Measurements from ENCODE around the gene SLC44A1.

The SLC44A1 gene

GRCh38 chr9:105226055-105226454 is 18.4 kb upstream of the SLC44A1 start:
- no peak for ATAC-seq
- Mint-ChIP-seq H3K4me1 (no peaks in the 10 kb centered on the region), H3K27ac (no peak overlapping the region), H3K9me3 (peaks cover 19% of the 10 kb centered on the region), H3K27me3 (peaks cover 6% of the 10 kb centered on the region), H3K4me3 (no peak overlapping the region), H3K36me3 (ENCODE audit: low read depth) (peaks cover 12% of the 10 kb centered on the region)
- DNase-seq = no peak

GRCh38 chr9:105232207-105232606 is 12.2 kb upstream of the SLC44A1 start:
- no peaks in the 10 kb centered on the region for H3K36me3 Mint-ChIP-seq (ENCODE audit: low read depth)
- H3K27ac Mint-ChIP-seq = no peak overlapping the region
- no peaks in the 10 kb centered on the region for H3K9me3 Mint-ChIP-seq
- H3K4me3 Mint-ChIP-seq = no peak overlapping the region
- no peaks in the 10 kb centered on the region for H3K4me1 Mint-ChIP-seq
- ATAC-seq (no peak), DNase-seq (no peak)
- peaks cover 2% of the 10 kb centered on the region for H3K27me3 Mint-ChIP-seq

- H3K27ac Mint-ChIP-seq = no peak overlapping the region
- no peaks in the 10 kb centered on the region for H3K36me3 Mint-ChIP-seq (ENCODE audit: low read depth)
- H3K27me3 Mint-ChIP-seq = peaks cover 2% of the 10 kb centered on the region
- DNase-seq (no peak), ATAC-seq (no peak)
- H3K4me1 Mint-ChIP-seq = no peaks in the 10 kb centered on the region
- H3K4me3 Mint-ChIP-seq = no peak overlapping the region
- no peaks in the 10 kb centered on the region for H3K9me3 Mint-ChIP-seq
Measured at GRCh38 chr9:105233873-105234272, 10.6 kb upstream of the SLC44A1 start.

DNA sequence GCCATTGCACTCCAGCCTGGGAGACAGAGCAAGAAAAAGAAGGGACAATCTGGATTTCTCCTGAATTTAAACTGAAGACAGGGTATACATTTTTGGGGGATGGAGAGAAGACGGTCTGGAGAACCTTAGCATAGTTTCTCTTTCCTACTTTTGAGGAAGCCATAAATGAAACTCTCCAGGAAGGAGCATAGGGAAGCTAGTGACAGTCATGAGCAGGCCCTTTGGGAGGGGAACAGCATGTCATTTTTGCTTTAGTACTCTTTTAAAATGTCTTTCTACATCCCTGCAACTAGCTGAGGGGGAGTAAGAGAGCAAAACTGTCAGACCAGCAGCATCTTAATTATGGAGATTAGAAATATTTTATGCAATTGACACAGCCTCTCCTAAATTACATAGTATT is 8.2 kb upstream of the SLC44A1 start:
- Mint-ChIP-seq H3K4me3 (no peak overlapping the region), H3K4me1 (no peaks in the 10 kb centered on the region), H3K27me3 (peaks cover 8% of the 10 kb centered on the region), H3K36me3 (ENCODE audit: low read depth) (no peaks in the 10 kb centered on the region), H3K9me3 (no peaks in the 10 kb centered on the region), H3K27ac (no peak overlapping the region)
- DNase-seq (no peak), ATAC-seq (no peak)

DNA sequence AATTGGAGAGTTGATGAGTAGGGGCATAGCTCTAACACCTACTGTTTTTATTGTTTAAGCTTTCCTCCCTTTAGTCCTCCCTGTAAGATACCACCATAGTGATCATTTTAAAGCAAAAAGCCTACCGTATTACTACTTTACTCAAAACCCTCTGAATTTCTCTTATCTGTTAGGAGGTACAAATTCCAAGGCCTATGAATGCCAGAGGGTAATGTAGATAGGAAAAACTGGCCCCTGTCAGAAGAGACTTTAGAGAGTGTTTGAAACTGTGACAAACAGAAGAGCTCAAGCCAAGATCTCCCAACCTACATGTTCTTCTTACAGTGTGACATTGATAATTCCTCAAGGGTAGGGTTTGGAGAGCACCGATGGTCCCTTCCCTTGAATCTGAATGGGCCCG is 7.2 kb upstream of the SLC44A1 start:
- no peaks in the 10 kb centered on the region for H3K9me3 Mint-ChIP-seq

GRCh38 chr9:105238302-105238701 is 6.1 kb upstream of the SLC44A1 start:
- H3K27me3 Mint-ChIP-seq = peaks cover 20% of the 10 kb centered on the region
- ATAC-seq = no peak
- no peak overlapping the region for H3K27ac Mint-ChIP-seq
- DNase-seq = no peak
- H3K4me3 Mint-ChIP-seq = no peak overlapping the region
- H3K4me1 Mint-ChIP-seq = peaks cover 6% of the 10 kb centered on the region
- H3K36me3 Mint-ChIP-seq (ENCODE audit: low read depth) = no peaks in the 10 kb centered on the region
- no peaks in the 10 kb centered on the region for H3K9me3 Mint-ChIP-seq

More for the DNA sequence above, 7.2 kb upstream of the SLC44A1 start:
- Mint-ChIP-seq H3K4me1 (no peaks in the 10 kb centered on the region), H3K27me3 (peaks cover 15% of the 10 kb centered on the region), H3K4me3 (no peak overlapping the region), H3K27ac (no peak overlapping the region), H3K36me3 (ENCODE audit: low read depth) (no peaks in the 10 kb centered on the region)
- no peak for ATAC-seq
- no peak for DNase-seq

- Mint-ChIP-seq H3K27ac (no peak overlapping the region), H3K36me3 (ENCODE audit: low read depth) (no peaks in the 10 kb centered on the region), H3K9me3 (no peaks in the 10 kb centered on the region), H3K4me1 (peaks cover 21% of the 10 kb centered on the region), H3K27me3 (peaks cover 21% of the 10 kb centered on the region), H3K4me3 (no peak overlapping the region)
- DNase-seq (no peak), ATAC-seq (no peak)
Measured at GRCh38 chr9:105241356-105242043, 3.0 kb upstream of the SLC44A1 start.

- Mint-ChIP-seq H3K27ac (no peak overlapping the region), H3K4me1 (peaks cover 21% of the 10 kb centered on the region), H3K4me3 (no peak overlapping the region), H3K27me3 (peaks cover 21% of the 10 kb centered on the region), H3K9me3 (no peaks in the 10 kb centered on the region), H3K36me3 (ENCODE audit: low read depth) (no peaks in the 10 kb centered on the region)
- DNase-seq = no peak
- no peak for ATAC-seq
Measured at GRCh38 chr9:105242062-105242461, 2.4 kb upstream of the SLC44A1 start.

- H3K9me3 Mint-ChIP-seq = no peaks in the 10 kb centered on the region
- H3K36me3 Mint-ChIP-seq (ENCODE audit: low read depth) = no peaks in the 10 kb centered on the region
- no peak overlapping the region for H3K4me3 Mint-ChIP-seq
- DNase-seq (no peak), ATAC-seq (no peak)
- H3K4me1 Mint-ChIP-seq = peaks cover 21% of the 10 kb centered on the region
- H3K27ac Mint-ChIP-seq = no peak overlapping the region
- peaks cover 21% of the 10 kb centered on the region for H3K27me3 Mint-ChIP-seq
Measured at GRCh38 chr9:105242557-105242956, 1.9 kb upstream of the SLC44A1 start.

GRCh38 chr9:105243015-105243686 is 1.3 kb upstream of the SLC44A1 start:
- Mint-ChIP-seq H3K27ac (no peak overlapping the region), H3K9me3 (no peaks in the 10 kb centered on the region), H3K4me1 (peaks cover 21% of the 10 kb centered on the region), H3K27me3 (peaks cover 21% of the 10 kb centered on the region), H3K4me3 (no peak overlapping the region), H3K36me3 (ENCODE audit: low read depth) (no peaks in the 10 kb centered on the region)
- no peak for ATAC-seq
- no peak for DNase-seq

DNA sequence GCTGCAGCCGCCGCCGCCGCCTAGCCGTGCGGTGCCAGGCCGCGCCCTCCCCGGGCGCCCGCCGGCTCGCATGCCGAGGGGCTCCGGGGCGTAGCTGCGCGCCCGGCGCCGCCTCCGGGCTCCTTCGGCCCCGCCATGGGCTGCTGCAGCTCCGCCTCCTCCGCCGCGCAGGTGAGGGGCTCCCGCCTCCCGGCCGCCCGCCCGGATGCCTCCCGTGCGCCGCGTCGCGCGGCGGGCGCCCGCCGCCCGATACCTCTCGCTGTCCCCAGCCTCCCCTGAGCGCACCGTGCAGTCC is 230 bp downstream of the SLC44A1 start:
- H3K4me1 Mint-ChIP-seq = peaks cover 21% of the 10 kb centered on the region
- DNase-seq (no peak), ATAC-seq (peak; percentile 62)
- H3K4me3 Mint-ChIP-seq = peak overlapping the region; percentile 85
- no peak overlapping the region for H3K27ac Mint-ChIP-seq
- H3K36me3 Mint-ChIP-seq (ENCODE audit: low read depth) = no peaks in the 10 kb centered on the region
- H3K27me3 Mint-ChIP-seq = peaks cover 14% of the 10 kb centered on the region
- no peaks in the 10 kb centered on the region for H3K9me3 Mint-ChIP-seq

- peaks cover 14% of the 10 kb centered on the region for H3K27me3 Mint-ChIP-seq
- peak overlapping the region; percentile 67 for H3K27ac Mint-ChIP-seq
- H3K9me3 Mint-ChIP-seq = no peaks in the 10 kb centered on the region
- peak overlapping the region; percentile 85 for H3K4me3 Mint-ChIP-seq
- H3K4me1 Mint-ChIP-seq = peaks cover 21% of the 10 kb centered on the region
- no peak for ATAC-seq
- H3K36me3 Mint-ChIP-seq (ENCODE audit: low read depth) = no peaks in the 10 kb centered on the region
- peak; percentile 38 for DNase-seq
Measured at GRCh38 chr9:105245029-105245890, 809 bp downstream of the SLC44A1 start.

DNA sequence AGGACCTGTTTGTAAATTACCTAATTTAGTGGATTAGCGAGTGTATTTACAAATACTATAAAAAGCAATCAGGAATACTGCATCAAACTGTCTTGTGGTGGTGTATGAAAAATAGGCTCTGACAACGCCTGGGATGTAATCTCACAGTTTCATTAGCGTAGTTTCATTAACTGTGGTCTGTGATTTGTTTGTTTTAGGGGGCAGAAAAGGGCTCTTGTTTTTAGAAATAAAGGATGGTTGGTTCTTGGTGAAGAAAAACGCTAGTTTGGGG is 1.4 kb downstream of the SLC44A1 start:
- Mint-ChIP-seq H3K4me1 (peaks cover 21% of the 10 kb centered on the region), H3K9me3 (no peaks in the 10 kb centered on the region), H3K4me3 (peak overlapping the region; percentile 85), H3K27ac (peak overlapping the region; percentile 67), H3K27me3 (peaks cover 14% of the 10 kb centered on the region), H3K36me3 (ENCODE audit: low read depth) (no peaks in the 10 kb centered on the region)
- ATAC-seq = no peak
- DNase-seq = no peak

DNA sequence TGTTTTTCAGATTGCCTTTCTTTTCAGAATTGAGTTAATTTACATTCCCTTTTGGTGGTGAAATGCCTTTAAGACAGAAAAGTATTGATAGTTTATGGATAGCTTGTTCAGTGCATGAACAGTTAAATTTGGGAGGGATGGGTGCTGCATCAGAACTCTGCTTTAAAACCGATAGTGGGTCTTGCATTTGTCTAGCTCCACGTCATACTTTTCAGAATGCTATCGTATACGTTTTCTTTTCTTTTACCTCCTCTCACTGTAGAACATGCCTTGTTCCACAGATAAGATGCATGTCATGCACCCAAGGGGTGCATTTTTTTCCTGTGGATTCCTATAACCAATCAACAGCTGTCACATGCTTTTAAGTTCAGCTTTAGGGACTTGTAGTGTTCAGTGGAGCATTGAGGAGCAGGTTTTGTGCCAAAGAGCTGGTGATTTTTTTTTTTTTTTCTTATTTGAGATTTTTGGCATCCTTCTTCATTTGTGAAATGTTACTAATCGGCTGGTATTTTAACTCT is 2.3 kb downstream of the SLC44A1 start:
- H3K36me3 Mint-ChIP-seq (ENCODE audit: low read depth) = no peaks in the 10 kb centered on the region
- ATAC-seq (no peak), DNase-seq (no peak)
- no peak overlapping the region for H3K27ac Mint-ChIP-seq
- peaks cover 8% of the 10 kb centered on the region for H3K27me3 Mint-ChIP-seq
- no peak overlapping the region for H3K4me3 Mint-ChIP-seq
- H3K9me3 Mint-ChIP-seq = no peaks in the 10 kb centered on the region
- peaks cover 21% of the 10 kb centered on the region for H3K4me1 Mint-ChIP-seq

DNA sequence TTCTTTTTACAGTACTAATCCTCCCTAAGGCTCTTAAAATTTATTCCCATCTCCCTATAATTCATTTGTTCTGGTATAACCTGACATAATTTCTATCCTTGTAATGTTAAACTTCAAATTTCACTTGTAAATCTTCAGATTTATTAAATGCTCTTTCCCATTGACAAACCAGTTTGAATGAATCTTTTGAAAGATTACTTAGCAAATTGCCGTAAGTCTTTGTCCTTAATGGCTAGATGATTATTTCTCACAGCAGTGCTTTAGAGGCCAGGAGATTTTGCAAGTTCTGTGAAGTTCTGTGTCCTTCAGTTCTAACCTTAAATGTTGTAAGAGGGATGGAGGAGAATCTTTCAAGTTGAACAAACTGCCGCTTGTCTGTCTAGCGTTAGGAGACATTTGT is 4.2 kb downstream of the SLC44A1 start:
- no peak for DNase-seq
- ATAC-seq = no peak
- Mint-ChIP-seq H3K4me1 (peaks cover 12% of the 10 kb centered on the region), H3K27ac (no peak overlapping the region), H3K36me3 (ENCODE audit: low read depth) (no peaks in the 10 kb centered on the region), H3K27me3 (no peaks in the 10 kb centered on the region), H3K4me3 (no peak overlapping the region), H3K9me3 (no peaks in the 10 kb centered on the region)
